PC-3 (cell line): ENCODE results near the gene HERC2.
"Not testable (repeated sequence)": the region's sequence is repeated elsewhere in the genome, so short reads cannot be mapped to it uniquely, and the experiment has no call there.

Experiments used
- CTCF ChIP-seq: fragments of 300-600 bp; sonication (generic); conservative IDR thresholded peaks from 2 replicates; pipeline ENCODE4 v1.5.1; 2017; ENCODE audit warnings: antibody characterized with exemption, low read depth, mild to moderate bottlenecking, low read length
- EZH2 ChIP-seq: fragments of 300-600 bp; sonication (generic); IDR thresholded peaks from one replicate; pipeline ENCODE4 v1.6.1; 2017; ENCODE audit warnings: antibody characterized with exemption, mild to moderate bottlenecking, low read length; ENCODE audit not compliant: unreplicated experiment
- EZH2phosphoT487 ChIP-seq: fragments of 300-600 bp; sonication (generic); IDR thresholded peaks from 2 replicates; pipeline ENCODE4 v1.6.1; 2018; ENCODE audit warnings: mild to moderate bottlenecking, antibody characterized with exemption, low read length, borderline replicate concordance

DNA sequence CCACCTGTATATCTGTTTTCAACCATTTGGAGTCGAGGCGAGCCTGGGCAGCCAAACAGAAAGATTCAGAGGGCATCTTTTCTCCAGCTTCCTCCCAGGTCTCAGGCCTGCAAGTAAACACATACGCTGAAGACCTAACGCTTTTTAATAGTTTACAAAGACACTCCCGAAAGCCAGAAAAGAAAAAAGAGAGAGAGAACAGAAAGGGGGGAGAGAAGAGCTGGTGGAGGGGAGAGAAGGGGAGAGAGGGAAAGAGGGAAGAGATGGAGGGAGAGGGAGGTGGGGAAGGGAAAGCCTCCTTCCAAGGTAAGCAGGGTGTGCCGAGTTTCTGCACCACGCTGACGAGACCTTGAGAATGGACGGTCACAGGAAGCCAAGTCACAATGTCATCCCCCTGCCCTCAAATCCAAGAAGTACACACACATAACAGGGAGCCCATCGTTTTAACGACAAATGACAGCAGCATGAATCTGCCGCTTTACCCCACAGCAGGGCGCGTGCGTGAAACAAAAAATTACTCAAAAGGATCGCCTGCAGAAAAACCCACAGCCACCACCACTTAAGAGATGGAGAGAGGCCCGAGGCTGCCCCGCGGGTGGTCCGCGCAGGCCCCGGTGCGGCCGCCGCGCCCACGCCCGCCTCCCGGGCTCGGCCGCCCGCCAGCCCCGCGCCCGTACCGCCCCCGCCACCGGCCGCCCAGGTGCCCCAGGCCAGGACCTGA is 461 bp downstream of the HERC2 start:
- not testable (repeated sequence) for TF ChIP-seq CTCF, EZH2phosphoT487, EZH2
